OCI-LY1 (cell line): ENCODE data around the gene AKAP9.

Source experiments
- EZH2 ChIP-seq: fragments of 200-600 bp; sonication (generic), shearing (Covaris generic); IDR thresholded peaks from 2 replicates; pipeline ENCODE4 v1.8.0; 2017; ENCODE audit warnings: borderline replicate concordance, mixed run types, mild to moderate bottlenecking, antibody characterized with exemption, low read length, moderate library complexity, mixed read lengths
- TF ChIP-seq, protein P1 (sequence below): fragments of 200-600 bp; sonication (generic), shearing (Covaris generic); IDR thresholded peaks from 2 replicates; pipeline ENCODE4 v1.5.1; 2017; ENCODE audit warnings: mild to moderate bottlenecking, antibody characterized with exemption, low read length, moderate library complexity, mixed read lengths

GRCh38 chr7:92072121-92072520 is 131.5 kb downstream of the AKAP9 start:
- TF ChIP-seq, protein P1, sequence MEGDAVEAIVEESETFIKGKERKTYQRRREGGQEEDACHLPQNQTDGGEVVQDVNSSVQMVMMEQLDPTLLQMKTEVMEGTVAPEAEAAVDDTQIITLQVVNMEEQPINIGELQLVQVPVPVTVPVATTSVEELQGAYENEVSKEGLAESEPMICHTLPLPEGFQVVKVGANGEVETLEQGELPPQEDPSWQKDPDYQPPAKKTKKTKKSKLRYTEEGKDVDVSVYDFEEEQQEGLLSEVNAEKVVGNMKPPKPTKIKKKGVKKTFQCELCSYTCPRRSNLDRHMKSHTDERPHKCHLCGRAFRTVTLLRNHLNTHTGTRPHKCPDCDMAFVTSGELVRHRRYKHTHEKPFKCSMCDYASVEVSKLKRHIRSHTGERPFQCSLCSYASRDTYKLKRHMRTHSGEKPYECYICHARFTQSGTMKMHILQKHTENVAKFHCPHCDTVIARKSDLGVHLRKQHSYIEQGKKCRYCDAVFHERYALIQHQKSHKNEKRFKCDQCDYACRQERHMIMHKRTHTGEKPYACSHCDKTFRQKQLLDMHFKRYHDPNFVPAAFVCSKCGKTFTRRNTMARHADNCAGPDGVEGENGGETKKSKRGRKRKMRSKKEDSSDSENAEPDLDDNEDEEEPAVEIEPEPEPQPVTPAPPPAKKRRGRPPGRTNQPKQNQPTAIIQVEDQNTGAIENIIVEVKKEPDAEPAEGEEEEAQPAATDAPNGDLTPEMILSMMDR, result no peak
- no peak for TF ChIP-seq EZH2
